Muscle layer of duodenum (tissue), 2 donors: ENCODE measurements around the gene POLR2A.

ENCODE experiments used
- H3K27ac ChIP-seq: one replicate; pipeline ENCODE4 v1.7.0; 2013; ENCODE audit warnings: mild to moderate bottlenecking, low read length
- H3K27me3 ChIP-seq: one replicate; pipeline ENCODE4 v1.7.0; 2013; ENCODE audit warnings: low read depth, mild to moderate bottlenecking, control low read depth, low read length
- H3K36me3 ChIP-seq, 2 donors: one replicate each; pipeline ENCODE4 v1.7.0; 2013; ENCODE audit warnings: low read length in 2 of 2, control low read depth in 1 of 2, mild to moderate bottlenecking in 1 of 2; ENCODE audit not compliant: insufficient read depth in 2 of 2, control insufficient read depth in 1 of 2
- H3K4me1 ChIP-seq, 2 donors: one replicate each; pipeline ENCODE4 v1.7.0; 2013; ENCODE audit warnings: low read length in 2 of 2, mild to moderate bottlenecking in 2 of 2, control low read depth in 1 of 2, moderate library complexity in 1 of 2; ENCODE audit not compliant: insufficient read depth in 2 of 2, control insufficient read depth in 1 of 2
- H3K4me3 ChIP-seq, 2 donors: one replicate each; pipeline ENCODE4 v1.7.0; 2013; ENCODE audit warnings: low read length in 2 of 2, low read depth in 1 of 2, mild to moderate bottlenecking in 1 of 2
- H3K9me3 ChIP-seq, 2 donors: one replicate each; pipeline ENCODE4 v1.7.0; 2013; ENCODE audit warnings: low read length in 2 of 2, control low read depth in 1 of 2, mild to moderate bottlenecking in 1 of 2; ENCODE audit not compliant: control insufficient read depth in 1 of 2
- donor health status: healthy.

Gene POLR2A

DNA sequence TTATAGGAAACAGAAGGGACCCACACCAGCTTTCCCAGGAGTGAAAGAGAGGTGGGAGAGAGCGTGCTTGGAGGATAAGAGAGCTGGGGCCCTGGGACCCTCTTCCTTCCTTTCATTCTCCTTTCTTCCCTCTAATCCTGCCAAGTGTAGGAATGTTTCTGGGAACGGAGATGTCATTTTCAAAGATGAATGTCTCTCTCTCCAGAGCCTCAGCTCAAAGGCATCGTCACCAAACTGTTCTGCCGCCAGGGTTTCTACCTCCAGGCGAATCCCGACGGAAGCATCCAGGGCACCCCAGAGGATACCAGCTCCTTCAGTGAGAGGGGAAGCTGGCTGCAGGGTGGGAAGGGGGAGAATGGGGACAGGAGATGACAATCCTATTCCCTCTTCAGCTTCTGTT is 42.9 kb upstream of the POLR2A start:
- Histone ChIP-seq H3K9me3 (no peaks in the 10 kb centered on the region), H3K4me1 (peaks cover 4 to 50% of the 10 kb centered on the region in 2 donors), H3K36me3 (no peaks in the 10 kb centered on the region), H3K27me3 (peaks cover 45% of the 10 kb centered on the region), H3K4me3 (no peak overlapping the region), H3K27ac (no peak overlapping the region)

DNA sequence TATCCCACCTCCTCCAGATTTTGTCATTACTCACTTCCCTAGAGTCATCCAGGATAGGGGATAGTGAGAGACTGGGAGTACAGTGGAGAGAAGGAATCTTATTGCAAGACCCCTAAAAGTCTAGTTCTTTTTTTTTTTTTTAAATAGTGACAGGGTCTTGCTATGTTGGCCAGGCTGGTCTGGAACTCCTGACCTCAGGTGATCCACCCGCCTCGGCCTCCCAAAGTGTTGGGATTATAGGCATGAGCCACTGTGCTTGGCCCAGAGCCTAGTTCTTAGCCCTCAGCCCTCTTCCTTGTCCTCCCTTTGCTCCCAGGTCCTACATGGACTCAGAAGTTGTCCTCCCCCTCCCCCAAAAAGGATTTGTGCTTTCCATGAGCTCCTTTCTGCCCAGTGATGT is 42.0 kb upstream of the POLR2A start:
- Histone ChIP-seq H3K36me3 (no peaks in the 10 kb centered on the region), H3K27ac (no peak overlapping the region), H3K27me3 (peaks cover 53% of the 10 kb centered on the region), H3K9me3 (no peaks in the 10 kb centered on the region), H3K4me3 (no peak overlapping the region), H3K4me1 (peaks cover 4 to 46% of the 10 kb centered on the region in 2 donors)

DNA sequence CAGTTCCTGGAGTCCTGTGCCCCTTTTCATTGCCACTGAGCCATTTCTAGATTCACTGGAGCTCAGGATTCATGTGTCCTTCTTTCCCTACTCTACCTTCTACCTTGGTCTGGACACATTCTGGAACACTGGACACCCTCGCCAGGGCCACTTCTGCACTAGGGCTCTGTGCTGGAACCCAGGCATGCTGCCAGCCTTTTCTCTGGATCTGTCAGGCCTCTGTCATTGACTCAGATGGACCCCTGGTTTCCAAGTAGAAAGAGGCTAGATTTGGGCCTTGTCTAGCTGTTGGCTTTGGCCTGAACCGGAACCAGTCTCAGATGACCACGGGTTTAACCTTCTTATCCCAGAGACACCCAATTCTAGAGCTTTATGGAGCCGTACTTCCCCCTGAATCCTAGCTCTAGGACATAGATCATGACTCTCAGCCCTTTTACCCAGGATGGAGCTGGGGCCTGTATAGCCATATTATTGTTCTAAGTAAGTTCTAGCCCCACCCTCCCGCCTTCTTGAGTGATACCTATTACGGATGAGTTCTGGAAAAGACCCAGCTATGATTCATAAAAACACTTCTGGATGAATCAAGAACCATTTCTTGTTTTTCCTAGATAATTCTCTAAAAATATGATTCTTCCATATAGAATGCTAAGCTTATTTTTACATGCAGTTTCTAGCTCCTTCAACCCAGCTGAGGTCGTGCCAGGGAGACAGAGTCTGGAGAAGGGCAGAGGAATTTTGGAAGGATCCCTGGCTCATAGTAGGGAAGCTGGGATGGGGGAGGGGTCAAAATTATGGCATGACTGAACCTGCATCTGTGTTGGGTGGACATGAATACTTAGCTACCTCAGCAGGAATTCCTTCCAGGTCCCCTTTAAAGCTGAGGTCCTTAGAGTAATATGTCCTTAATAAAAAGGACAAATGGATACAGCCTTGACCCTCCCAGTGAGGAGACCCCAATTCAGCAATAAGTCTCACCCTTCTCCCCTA is 40.4 kb upstream of the POLR2A start:
- Histone ChIP-seq H3K36me3 (no peaks in the 10 kb centered on the region), H3K4me1 (peaks cover 0 to 32% of the 10 kb centered on the region in 2 donors), H3K4me3 (no peak overlapping the region), H3K9me3 (no peaks in the 10 kb centered on the region), H3K27ac (no peak overlapping the region), H3K27me3 (peaks cover 53% of the 10 kb centered on the region)

DNA sequence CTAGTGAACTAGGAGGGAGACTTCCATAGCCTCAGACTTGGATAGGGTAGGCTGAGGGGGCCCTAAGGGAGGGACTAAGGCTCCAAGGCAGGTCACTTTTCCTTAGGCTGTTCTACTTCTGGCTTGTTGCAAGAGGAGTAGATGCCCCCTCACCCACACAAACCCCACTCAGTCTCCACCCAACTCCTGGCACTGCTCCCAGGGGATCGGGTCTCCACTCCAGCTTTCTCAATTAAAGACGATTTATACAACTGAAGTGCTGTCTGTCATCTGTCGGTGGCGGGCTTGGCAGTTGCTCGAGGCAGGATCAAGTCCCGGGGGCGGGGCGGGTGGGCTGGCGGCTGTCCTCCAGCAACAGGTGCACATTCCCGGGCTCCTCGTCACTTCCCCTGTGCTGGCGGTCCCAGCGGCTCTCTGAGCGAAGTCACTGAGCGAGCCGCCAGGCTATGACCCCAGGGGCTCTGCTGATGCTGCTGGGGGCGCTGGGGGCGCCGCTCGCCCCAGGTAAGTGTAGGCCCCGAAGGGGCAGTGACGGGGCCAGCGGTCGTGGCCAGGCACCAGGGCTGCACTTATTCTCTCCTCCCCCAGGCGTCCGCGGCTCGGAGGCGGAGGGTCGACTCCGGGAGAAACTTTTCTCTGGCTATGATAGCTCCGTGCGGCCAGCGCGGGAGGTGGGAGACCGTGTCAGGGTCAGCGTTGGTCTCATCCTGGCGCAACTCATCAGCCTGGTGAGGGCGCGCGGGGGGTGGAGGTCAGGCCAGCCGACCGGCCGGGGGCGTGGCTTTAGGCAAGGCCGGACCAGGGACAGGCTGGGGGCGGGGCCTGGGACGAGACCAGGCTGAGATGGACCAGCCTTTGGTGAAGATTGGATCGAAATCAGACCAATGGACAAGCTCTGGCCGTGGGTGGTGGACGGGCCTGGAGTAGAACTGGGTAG is 39.2 kb upstream of the POLR2A start, which contains the start of gene CHRNB1:
TSS of gene CHRNB1 (plus strand) at position 380 of the 937 bp plus-strand sequence. CDS start at position 447, 67 bp downstream.
- Histone ChIP-seq H3K27ac (no peak within 1 kb of the TSS), H3K9me3 (no peaks in the 10 kb centered on the region), H3K4me1 (peaks cover 0 to 26% of the 10 kb centered on the region in 2 donors), H3K4me3 (peak within 1 kb of the TSS; percentile 26 to 55), H3K36me3 (no peaks in the 10 kb centered on the region), H3K27me3 (peaks cover 41% of the 10 kb centered on the region)

DNA sequence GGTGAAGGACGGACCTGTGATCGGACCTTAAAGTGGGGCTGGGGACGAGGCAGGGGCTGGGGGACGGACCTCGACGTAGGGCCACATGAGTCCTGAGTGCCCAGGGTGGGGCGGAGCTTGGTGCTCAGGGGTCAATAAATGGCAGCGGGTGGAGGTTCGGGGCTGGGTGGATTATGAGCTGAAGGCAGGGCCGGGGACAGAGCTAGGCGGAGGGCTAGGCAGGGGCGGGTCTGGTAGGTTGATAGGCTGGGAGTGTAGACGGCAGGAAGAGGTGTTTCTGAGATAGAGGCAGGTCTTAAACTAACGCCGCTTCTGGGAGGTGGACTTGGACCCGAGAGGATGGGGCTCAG is 38.6 kb upstream of the POLR2A start:
- no peak overlapping the region for H3K27ac ChIP-seq
- no peaks in the 10 kb centered on the region for H3K9me3 ChIP-seq
- peaks cover 35% of the 10 kb centered on the region for H3K27me3 ChIP-seq
- peak overlapping the region; percentile 26 to 55 for H3K4me3 ChIP-seq
- H3K36me3 ChIP-seq: no peaks in the 10 kb centered on the region
- H3K4me1 ChIP-seq: peaks cover 0 to 20% of the 10 kb centered on the region in 2 donors

DNA sequence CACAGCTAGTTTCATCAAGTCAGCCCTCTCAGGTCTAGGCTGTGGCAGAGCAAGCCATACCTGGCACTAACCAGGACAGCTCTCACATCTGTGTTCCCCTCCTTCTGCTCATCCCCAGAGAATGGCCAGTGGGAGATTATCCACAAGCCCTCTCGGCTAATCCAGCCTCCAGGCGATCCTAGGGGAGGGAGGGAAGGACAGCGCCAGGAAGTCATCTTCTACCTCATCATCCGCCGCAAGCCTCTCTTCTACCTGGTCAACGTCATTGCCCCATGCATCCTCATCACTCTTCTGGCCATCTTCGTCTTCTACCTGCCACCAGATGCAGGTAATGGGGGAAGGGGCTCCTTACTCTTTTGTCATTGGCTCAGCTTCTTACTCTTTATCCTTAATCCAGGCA is 35.7 kb upstream of the POLR2A start:
- H3K36me3 ChIP-seq: no peaks in the 10 kb centered on the region

DNA sequence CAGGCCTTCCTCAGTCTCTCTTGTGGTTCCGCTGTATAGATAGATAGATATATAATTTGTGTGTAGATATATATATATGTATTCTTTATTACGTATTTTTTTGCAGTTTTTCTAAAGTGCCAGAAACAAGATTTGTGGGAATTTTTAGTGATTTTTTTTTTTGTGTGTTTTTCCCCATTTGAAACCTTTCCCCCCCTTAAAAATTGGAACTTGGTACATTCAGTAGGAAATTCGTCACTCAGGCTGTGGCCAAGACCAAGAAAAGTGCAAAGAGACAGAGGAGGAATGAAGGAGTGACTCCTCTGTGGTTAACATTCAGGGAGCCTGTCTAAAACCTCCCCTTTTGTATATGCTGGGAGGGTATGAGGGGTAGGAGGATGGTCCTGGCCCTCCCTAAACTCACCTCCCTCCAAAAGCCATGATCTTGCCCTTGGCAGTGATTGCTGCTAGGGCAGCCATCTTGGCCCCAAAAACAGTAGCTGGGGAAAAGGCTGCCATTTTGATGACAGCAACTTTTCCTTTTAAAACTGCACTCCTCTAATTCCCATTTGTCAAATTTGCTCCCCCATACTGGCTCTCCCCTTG is 24.1 kb upstream of the POLR2A start:
- H3K4me3 ChIP-seq: no peak overlapping the region
- peaks cover 0 to 8% of the 10 kb centered on the region in 2 donors for H3K4me1 ChIP-seq
- H3K9me3 ChIP-seq: no peaks in the 10 kb centered on the region
- peaks cover 5 to 24% of the 10 kb centered on the region in 2 donors for H3K36me3 ChIP-seq
- no peaks in the 10 kb centered on the region for H3K27me3 ChIP-seq
- H3K27ac ChIP-seq: no peak overlapping the region

More for the DNA sequence above, 35.7 kb upstream of the POLR2A start:
- Histone ChIP-seq H3K9me3 (no peaks in the 10 kb centered on the region), H3K4me3 (no peak overlapping the region), H3K4me1 (peaks cover 0 to 17% of the 10 kb centered on the region in 2 donors), H3K27ac (no peak overlapping the region), H3K27me3 (peaks cover 25% of the 10 kb centered on the region)

DNA sequence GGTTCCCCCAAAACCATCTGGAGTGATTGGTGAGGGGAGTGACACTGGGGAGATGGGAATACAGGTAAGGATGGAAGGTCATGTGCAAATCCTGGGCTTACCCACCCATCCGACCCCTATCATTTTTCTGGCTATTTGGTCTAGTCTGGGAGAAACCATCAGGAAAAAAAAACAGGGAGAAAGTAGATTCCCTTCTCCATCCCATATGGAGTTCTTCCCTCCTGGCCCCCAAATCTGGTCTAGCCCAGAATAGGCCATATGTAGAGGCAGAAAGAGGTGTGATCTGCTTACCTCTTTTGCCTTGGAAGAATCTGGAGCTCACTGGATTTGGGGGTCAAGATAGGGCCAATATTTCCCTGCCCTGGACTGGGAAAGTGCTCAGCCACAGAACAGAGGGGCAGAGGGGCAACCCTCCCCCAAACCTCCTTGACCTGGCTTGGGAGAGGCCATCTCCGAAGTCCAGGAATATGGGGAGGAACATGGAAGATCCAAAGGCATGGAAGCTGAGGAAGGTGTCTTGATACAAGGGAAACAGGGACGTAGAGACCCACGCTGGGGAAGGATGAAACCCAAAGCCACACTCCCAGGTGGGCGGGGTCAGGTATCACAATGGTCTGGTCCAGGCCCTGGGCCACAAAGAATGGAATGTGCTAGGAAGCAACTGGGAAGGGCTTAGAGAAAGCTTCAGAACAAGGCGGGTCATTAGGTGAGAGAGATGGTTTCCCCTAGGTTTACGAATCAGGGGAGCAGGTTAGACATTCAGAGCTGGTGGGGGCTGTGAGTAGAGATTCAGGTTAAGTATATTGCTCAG is 23.1 kb upstream of the POLR2A start:
- H3K9me3 ChIP-seq: no peaks in the 10 kb centered on the region
- H3K27ac ChIP-seq: no peak overlapping the region
- H3K27me3 ChIP-seq: no peaks in the 10 kb centered on the region
- H3K36me3 ChIP-seq: peaks cover 5 to 31% of the 10 kb centered on the region in 2 donors
- H3K4me3 ChIP-seq: no peak overlapping the region
- H3K4me1 ChIP-seq: peaks cover 0 to 11% of the 10 kb centered on the region in 2 donors

DNA sequence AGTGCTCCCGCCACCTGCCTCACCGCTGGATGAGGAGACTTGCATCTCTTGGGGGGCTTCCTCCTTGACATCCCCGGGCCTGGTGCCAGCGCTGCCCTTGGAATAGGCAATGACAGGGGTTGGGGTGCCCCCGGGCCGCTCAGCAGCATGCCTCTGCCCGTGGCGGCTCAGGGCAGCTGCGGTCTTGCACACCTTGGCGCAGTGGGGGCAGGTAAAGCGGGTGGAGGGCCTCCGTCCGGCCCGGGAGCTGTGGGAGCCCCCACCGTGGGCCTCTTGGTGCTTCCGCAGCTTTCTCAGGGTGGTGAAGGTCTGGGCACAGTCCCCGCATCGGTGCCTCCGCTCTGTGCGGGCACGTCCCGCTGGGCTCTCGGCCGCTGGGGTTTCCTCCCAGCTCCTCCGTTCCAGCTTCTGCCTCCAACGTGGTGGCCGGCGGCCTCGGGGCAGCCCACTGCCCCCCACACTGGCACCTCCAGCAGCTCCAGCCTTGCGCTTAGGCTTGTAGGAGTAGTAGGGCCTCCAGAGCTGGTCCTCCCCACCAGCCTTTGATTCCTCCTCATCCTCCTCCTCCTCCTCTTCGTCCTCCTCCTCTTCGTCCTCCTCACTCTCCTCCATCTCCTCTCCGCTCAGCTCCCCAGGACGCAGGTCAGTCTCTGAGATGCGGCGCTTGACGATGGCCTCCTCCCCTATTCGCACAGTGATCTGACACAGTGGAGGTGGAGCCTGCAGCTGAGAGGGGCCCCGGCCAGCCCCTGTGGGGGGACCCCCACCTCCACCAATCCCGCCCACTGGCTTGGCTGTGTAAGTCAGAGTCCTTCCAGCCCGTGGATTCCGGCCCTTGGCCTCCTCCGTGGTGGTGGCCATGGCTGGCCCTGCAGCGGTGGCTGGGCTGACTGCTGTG is 21.4 kb upstream of the POLR2A start:
- Histone ChIP-seq H3K27me3 (no peaks in the 10 kb centered on the region), H3K36me3 (peaks cover 5 to 39% of the 10 kb centered on the region in 2 donors), H3K4me3 (no peak overlapping the region), H3K4me1 (peaks cover 6 to 15% of the 10 kb centered on the region in 2 donors), H3K9me3 (no peaks in the 10 kb centered on the region), H3K27ac (no peak overlapping the region)
